Measurements from ENCODE around the gene CCDC102A.
"Not testable (repeated sequence)": the region's sequence is repeated elsewhere in the genome, so short reads cannot be mapped to it uniquely, and the experiment has no call there.

Gene CCDC102A

GRCh38 chr16:57499941-57500340 is 36.4 kb downstream of the CCDC102A start:
- DNase-seq (ENCODE audit: low read depth) = not testable (repeated sequence)

DNA sequence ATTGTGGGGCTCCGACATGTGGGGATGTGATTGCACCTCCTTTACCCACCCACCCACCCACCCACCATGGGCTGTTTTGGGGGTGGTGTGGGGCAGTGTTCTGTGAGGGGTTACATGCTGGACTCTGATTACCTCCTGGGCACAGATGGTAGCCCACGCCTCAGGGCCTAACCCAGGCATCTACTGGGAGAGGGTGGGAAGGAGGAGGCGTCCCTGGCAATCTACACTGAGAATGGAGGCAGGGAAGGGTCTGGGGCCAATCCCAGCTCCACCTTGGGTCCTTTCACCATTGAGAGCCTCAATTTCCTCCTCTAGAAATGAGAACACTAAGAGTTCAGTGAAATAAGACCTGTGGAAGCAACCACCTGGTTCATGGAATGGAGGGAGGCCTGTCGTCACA is 38.3 kb downstream of the CCDC102A start:
- DNase-seq (ENCODE audit: low read depth) = no peak

DNA sequence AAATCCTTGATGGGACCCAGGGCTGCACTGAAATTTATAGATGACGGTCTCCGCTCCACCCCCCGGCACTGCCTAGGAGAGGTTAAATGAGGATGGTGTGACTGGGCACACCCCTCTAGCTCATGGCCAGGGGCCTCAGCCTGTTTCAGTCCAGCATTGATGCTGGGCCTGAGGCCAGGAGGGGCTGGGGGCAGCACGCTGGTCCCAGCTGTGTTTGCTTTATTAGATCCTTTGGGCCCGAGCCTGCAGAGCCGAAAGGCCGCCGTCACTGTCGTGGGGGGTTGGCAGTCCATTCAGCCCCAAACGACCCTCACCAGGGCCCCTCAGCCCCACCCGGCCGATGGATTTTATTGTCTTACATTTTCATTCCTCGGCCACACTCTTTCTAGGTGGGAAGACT is 39.2 kb downstream of the CCDC102A start:
- DNase-seq (ENCODE audit: low read depth) = no peak

- no peak for DNase-seq (ENCODE audit: low read depth)
Measured at GRCh38 chr16:57493767-57494166, 42.6 kb downstream of the CCDC102A start.

- DNase-seq (ENCODE audit: low read depth) = no peak
Measured at GRCh38 chr16:57489229-57489628, 47.1 kb downstream of the CCDC102A start.

GRCh38 chr16:57486858-57487834 is 49.2 kb downstream of the CCDC102A start:
- no peak for DNase-seq (ENCODE audit: low read depth)

GRCh38 chr16:57485916-57486857 is 50.2 kb downstream of the CCDC102A start, which contains the start of gene DOK4:
DOK4 (minus strand) TSS chr16:57486493; CDS start chr16:57479507, 6,986 bp downstream.
- DNase-seq (ENCODE audit: low read depth) = no peak

- no peak for DNase-seq (ENCODE audit: low read depth)
Measured at GRCh38 chr16:57485091-57485915, 51.1 kb downstream of the CCDC102A start.

DNA sequence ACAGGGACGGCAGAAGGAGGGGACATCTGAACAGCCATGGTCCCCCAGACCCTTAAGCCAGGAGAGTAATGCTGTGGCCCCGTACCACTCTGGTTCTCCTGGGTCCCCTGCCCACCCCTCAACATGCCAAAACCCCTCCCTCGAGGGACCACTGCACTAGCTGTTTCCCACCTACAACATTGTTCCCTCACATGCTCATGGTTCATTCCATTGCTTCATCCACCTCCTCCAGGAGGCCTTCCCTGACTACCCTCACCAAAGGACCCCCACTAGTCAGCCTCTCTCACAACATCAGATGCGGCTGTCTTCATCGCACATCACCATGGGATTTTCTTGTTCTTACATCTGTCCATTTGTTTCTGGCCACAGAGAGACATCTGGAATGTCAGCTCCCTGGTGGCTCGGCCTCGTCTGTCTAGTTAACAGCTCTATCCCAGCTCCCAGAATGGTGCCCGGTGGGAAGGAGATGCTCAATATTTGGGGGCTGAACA is 51.8 kb downstream of the CCDC102A start:
- no peak for DNase-seq (ENCODE audit: low read depth)

DNA sequence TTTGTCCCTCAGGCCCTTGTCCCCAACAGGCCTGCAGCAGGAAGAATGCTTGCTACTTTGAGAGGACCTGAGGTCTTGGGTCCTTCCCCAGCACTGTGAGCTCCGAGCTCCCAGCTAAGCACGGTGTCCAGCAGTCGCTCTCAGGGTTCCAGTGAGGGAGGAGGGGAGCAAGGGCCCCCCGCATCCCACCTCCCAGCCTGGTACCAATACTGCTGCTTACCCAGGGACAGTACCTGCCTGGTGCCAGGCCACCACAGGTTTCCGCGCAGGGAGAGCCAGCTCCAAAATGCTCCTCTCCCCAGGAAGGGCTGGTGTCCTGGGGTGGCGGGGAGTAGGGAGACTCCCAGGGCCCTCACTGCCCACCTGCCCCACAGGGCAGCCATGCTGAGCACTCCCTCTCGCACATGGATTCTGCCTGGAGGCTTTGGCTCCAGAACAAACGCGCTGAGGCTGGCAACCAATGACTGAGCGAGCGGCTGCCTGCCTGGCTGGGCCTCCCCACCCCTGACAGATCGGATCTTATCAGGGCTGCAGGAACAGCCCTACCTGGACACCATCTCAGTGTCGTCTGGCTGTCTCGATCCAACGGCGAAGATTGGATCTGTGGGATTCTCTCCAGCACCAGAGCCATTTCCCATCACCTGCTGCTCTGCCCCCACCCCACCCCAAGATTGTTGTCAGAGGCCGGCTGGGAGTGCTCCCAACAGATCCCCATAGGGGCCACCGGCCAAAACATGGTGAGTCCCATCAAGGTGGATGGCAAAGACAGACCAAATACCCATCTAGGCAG is 52.5 kb downstream of the CCDC102A start:
- no peak for DNase-seq (ENCODE audit: low read depth)

- DNase-seq (ENCODE audit: low read depth) = no peak
Measured at GRCh38 chr16:57482845-57483545, 53.4 kb downstream of the CCDC102A start.

DNA sequence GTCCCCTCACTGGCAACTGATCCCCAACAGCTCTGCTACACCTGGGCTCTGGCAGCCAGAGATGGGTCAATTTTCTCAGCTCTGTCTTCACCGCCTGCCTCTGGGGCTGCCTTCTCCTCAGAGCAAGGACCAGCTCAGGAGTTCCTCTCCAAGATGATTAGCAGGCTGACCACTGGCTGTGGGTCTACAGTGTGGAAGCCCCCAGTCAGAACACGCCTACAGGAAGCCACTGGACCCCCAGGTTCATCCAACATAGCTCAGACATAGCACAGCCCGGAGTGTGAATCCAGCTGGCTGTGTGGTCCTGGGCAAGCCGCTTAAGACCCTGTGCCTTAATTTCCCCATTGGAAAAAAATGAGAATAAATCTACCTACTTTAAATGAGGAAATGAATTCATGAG is 55.0 kb downstream of the CCDC102A start:
- no peak for DNase-seq (ENCODE audit: low read depth)

DNA sequence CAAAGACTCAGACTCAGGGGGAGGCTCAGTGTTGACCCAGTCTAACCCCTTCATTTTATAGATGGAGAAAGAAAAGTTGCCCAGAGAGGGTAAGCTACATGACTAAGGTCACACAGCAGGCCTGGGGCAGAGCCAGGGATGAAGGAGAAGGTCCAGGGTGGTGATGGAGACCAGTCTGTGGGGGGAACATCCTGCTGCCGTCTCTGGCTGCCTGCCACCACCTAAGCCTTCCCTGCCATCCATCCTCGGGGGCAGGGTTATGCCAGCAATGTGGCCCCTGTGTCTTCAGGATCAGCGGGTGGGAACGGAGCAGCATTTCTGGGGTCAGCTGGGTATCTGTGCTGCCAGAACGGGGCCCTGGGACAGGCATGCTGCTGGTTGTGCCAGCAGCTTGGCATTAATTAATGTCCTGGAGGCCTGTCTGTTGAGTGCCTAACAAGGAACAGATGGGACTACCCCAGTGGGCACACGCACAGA is 55.6 kb downstream of the CCDC102A start:
- no peak for DNase-seq (ENCODE audit: low read depth)

DNA sequence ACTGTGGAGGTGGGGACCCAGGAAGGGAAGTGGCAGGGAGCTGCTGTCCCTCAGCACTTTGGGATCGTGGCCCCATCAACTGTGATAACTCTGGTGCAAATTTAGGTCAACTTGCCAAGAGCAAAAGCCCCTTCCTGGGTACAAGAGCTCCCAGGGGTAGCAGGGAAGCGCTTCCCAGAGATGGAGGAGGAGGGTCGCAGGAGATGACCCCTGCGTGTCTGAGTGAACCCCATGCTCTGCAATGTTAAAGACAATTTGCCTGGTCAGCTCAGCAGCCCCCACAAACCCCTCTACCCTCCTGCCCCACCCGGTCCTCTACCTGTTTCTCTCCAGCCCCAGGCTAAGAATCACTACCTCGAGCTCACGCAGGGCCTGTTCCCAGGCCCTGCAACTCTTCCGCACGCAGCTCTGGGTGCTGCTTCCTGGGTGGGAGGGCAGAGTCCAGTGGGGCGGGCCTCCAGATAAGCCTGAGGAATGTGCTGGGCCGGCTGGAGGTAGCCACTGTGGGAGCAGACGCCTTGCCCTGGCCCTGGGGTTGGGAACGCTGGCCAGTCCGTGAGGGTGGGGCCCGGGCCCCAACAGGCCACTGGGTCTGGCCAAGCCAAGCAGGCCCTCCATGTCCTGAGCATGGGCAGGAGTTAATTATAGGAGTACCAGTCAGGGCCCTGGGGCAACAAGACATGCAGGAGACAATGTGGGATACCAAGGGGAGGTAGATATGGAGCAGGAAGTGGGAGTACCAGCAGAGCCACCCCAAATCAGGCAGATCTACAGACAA is 56.2 kb downstream of the CCDC102A start:
- DNase-seq (ENCODE audit: low read depth) = no peak

GRCh38 chr16:57479205-57479975 is 57.0 kb downstream of the CCDC102A start:
- peak; percentile 31 for DNase-seq (ENCODE audit: low read depth)

DNA sequence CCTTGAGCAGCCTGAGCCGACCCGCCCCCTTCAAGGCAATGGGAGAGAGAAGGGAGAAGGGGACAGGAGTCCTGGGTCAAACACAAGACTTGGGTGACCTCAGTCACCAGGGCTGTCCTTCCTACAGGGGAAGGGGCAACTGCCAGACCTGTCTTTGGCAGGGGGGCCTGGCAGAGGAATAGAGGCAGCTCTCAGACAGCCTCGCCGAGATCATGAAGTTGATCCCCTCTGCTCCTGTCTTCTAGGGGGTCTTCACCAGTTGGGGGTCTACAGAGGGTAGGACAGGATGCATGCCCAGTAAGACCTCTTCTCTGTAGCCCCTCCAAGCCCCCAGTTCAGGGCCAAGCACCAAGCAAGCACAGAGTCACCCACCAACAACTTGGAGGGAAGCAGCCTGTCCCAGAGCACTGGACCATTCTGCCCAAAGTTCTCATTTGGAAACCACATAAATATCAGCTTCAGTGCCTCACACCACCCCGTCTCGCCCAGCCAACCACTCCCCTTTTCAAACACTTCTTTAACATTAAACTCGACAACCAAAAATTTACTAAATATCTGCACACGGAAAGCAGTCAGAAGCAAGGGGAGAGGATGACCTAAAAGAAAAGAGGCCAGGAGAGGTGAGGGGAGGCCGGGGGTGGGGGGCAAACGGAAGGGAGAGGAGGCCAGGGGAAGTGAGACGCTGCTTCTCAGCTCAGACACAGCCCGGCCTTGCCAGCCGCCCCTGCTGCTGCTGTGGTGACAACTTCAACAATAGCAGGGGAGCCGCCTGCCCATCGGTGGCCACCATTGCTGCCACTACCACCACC is 57.8 kb downstream of the CCDC102A start:
- DNase-seq (ENCODE audit: low read depth) = no peak

GRCh38 chr16:57477531-57478202 is 58.7 kb downstream of the CCDC102A start:
- DNase-seq (ENCODE audit: low read depth) = no peak
